Keratinocyte (primary cell): ENCODE results near the gene DNAJB2. TPM values are rescaled to one million over a fixed set of nuclear protein-coding genes. Genes with fewer than 3 reads are reported as not detected.

Experiments used
- DNase-seq: peaks from one replicate; pipeline ENCODE4 v3.0.0-alpha.2; 2011; ENCODE audit warnings: low read depth, missing footprints, low spot score
- FAIRE-seq: peaks from 2 replicates; lab custom pipeline; 2011; peaks lifted over from hg19 to GRCh38; lab: Jason Lieb, UNC
- H2AFZ ChIP-seq: 2 replicates; pipeline ENCODE4 v1.6.0; 2012; ENCODE audit warnings: low read length, control low read depth, inconsistent platforms; ENCODE audit not compliant: control insufficient read depth
- H3K27ac ChIP-seq: 2 replicates; pipeline ENCODE4 v1.5.1; 2011; ENCODE audit warnings: low read length; ENCODE audit not compliant: control insufficient read depth, insufficient read depth
- H3K27me3 ChIP-seq: 3 replicates; pipeline ENCODE4 v1.6.0; 2011; ENCODE audit warnings: low read length; ENCODE audit not compliant: control insufficient read depth, insufficient read depth; ENCODE audit errors: extremely low read depth
- H3K36me3 ChIP-seq, 2 experiments: 2 replicates in 1 of 2; 3 replicates in 1 of 2; pipeline ENCODE4 v1.5.1; 2011; ENCODE audit warnings: low read length in 2 of 2, mild to moderate bottlenecking in 1 of 2; ENCODE audit not compliant: control insufficient read depth in 2 of 2, insufficient read depth in 2 of 2; ENCODE audit errors: extremely low read depth in 1 of 2
- H3K4me1 ChIP-seq: 3 replicates; pipeline ENCODE4 v1.5.1; 2011; ENCODE audit warnings: low read length; ENCODE audit not compliant: control insufficient read depth, insufficient read depth; ENCODE audit errors: extremely low read depth
- H3K4me2 ChIP-seq: 3 replicates; pipeline ENCODE4 v1.6.0; 2011; ENCODE audit warnings: low read depth, low read length; ENCODE audit not compliant: control insufficient read depth, insufficient read depth; ENCODE audit errors: extremely low read depth
- H3K4me3 ChIP-seq, 3 experiments: fragments of 200-600 bp in 1 of 3; sonication (generic) in 1 of 3; 2 replicates in 2 of 3; 3 replicates in 1 of 3; pipeline ENCODE4 v1.5.1; 2011 to 2016; ENCODE audit warnings: low read length in 3 of 3, mild to moderate bottlenecking in 3 of 3, control low read depth in 2 of 3, inconsistent platforms in 1 of 3, low read depth in 1 of 3, mixed read lengths in 1 of 3, mixed run types in 1 of 3, moderate library complexity in 1 of 3; ENCODE audit not compliant: control insufficient read depth in 2 of 3, insufficient read depth in 2 of 3; ENCODE audit errors: extremely low read depth in 1 of 3
- H3K79me2 ChIP-seq: 2 replicates; pipeline ENCODE4 v1.6.0; 2012; ENCODE audit warnings: low read length; ENCODE audit not compliant: control insufficient read depth, insufficient read depth
- H3K9ac ChIP-seq: 3 replicates; pipeline ENCODE4 v1.6.0; 2011; ENCODE audit warnings: low read length; ENCODE audit not compliant: control insufficient read depth, insufficient read depth; ENCODE audit errors: extremely low read depth
- H3K9me1 ChIP-seq: 3 replicates; pipeline ENCODE4 v1.6.0; 2011; ENCODE audit warnings: low read length; ENCODE audit not compliant: control insufficient read depth, insufficient read depth; ENCODE audit errors: extremely low read depth
- H3K9me3 ChIP-seq: 2 replicates; pipeline ENCODE4 v1.5.1; 2012; ENCODE audit warnings: low read depth, low read length; ENCODE audit not compliant: control insufficient read depth
- H4K20me1 ChIP-seq: 3 replicates; pipeline ENCODE4 v1.6.0; 2011; ENCODE audit warnings: low read length; ENCODE audit not compliant: control insufficient read depth, insufficient read depth; ENCODE audit errors: extremely low read depth
- EZH2 ChIP-seq: IDR thresholded peaks from one replicate; pipeline ENCODE4 v1.6.1; 2012; ENCODE audit warnings: inconsistent platforms, mild to moderate bottlenecking, low read length, moderate library complexity
- dilution Hi-C: fragments of 300-500 bp; cut with MboI; formaldehyde crosslinking; loops from one replicate; pipeline ENCODE4 v1.7.0; 2020; ENCODE audit warnings: low sequenced_read_pairs; ENCODE audit not compliant: extremely low pct_ligation_motif_present
- polyA plus RNA-seq, 5 experiments: library from polyadenylated mRNA; depleted of rRNA in 3 of 5; stranded (reverse) in 3 of 5; stranded (forward) in 1 of 5; unstranded in 1 of 5; fragments of >200 nt; gene quantifications; 1 replicate in 1 of 5; 2 replicates in 3 of 5; 3 replicates in 1 of 5; pipeline versions ENCODE4 v1.2.1 to v1.2.3, GENCODE V29; 2011 to 2012; ENCODE audit warnings: missing spikeins in 2 of 5, low read depth in 1 of 5, low replicate concordance in 1 of 5
- TF ChIP-seq, protein P1 (sequence below), 3 experiments: IDR thresholded peaks in 1 of 3; conservative IDR thresholded peaks in 1 of 3; optimal IDR thresholded peaks in 1 of 3; 2 replicates in 2 of 3; 3 replicates in 1 of 3; pipeline versions ENCODE3 to v1.5.1; 2011; ENCODE audit warnings: low read length in 3 of 3, mild to moderate bottlenecking in 3 of 3, moderate library complexity in 2 of 3, control low read depth in 1 of 3, inconsistent platforms in 1 of 3; ENCODE audit not compliant: insufficient read depth in 2 of 3; ENCODE audit errors: extremely low read depth in 1 of 3

The DNAJB2 gene
- polyA plus RNA-seq, 1 donor (not counting 4 experiments of a cell fraction or from before 2014, with no cell fraction given): 51.7 TPM

DNA sequence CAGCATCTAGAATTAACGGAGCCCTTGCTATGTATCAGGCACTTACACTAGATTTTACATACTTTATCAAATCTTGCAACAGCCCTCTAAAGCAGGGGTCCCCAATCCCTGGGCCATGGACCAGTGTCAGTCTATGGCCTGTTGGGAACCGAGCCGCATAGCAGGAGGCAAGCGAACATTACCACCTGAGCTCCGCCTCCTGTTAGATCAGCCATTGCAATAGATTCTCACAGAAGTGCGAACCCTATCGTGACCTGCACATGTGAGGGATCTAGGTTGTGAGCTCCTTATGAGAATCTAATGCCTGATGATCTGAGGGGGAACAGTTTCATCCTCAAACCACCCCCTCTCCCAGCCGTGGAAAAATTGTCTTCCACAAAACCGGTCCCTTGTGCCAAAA lies 13.4 kb downstream of the DNAJB2 start:
- H4K20me1 ChIP-seq: no peaks in the 10 kb centered on the region
- no peaks in the 10 kb centered on the region for H3K27me3 ChIP-seq
- peaks cover 15% of the 10 kb centered on the region for H3K4me1 ChIP-seq
- DNase-seq: no peak
- H3K4me3 ChIP-seq: no peak overlapping the region
- dilution Hi-C loops: no loop called here
- H3K4me2 ChIP-seq: no peak overlapping the region
- TF ChIP-seq, protein P1, sequence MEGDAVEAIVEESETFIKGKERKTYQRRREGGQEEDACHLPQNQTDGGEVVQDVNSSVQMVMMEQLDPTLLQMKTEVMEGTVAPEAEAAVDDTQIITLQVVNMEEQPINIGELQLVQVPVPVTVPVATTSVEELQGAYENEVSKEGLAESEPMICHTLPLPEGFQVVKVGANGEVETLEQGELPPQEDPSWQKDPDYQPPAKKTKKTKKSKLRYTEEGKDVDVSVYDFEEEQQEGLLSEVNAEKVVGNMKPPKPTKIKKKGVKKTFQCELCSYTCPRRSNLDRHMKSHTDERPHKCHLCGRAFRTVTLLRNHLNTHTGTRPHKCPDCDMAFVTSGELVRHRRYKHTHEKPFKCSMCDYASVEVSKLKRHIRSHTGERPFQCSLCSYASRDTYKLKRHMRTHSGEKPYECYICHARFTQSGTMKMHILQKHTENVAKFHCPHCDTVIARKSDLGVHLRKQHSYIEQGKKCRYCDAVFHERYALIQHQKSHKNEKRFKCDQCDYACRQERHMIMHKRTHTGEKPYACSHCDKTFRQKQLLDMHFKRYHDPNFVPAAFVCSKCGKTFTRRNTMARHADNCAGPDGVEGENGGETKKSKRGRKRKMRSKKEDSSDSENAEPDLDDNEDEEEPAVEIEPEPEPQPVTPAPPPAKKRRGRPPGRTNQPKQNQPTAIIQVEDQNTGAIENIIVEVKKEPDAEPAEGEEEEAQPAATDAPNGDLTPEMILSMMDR (optimal IDR thresholded peaks at IDR 0.05 in 1 of 3, IDR thresholded peaks at IDR 0.05 in 1 of 3, conservative IDR thresholded peaks at IDR 0.05 in 1 of 3; ENCODE audit: extremely low read depth in 1 of 3, insufficient read depth in 2 of 3, low read length in 3 of 3): no peak
- no peak for TF ChIP-seq EZH2
- FAIRE-seq: no peak
- H3K9ac ChIP-seq: no peak overlapping the region
- no peak overlapping the region for H2AFZ ChIP-seq
- no peak overlapping the region for H3K27ac ChIP-seq
- no peaks in the 10 kb centered on the region for H3K9me3 ChIP-seq
- no peaks in the 10 kb centered on the region for H3K9me1 ChIP-seq
- no peaks in the 10 kb centered on the region for H3K36me3 ChIP-seq
- no peaks in the 10 kb centered on the region for H3K79me2 ChIP-seq

DNA sequence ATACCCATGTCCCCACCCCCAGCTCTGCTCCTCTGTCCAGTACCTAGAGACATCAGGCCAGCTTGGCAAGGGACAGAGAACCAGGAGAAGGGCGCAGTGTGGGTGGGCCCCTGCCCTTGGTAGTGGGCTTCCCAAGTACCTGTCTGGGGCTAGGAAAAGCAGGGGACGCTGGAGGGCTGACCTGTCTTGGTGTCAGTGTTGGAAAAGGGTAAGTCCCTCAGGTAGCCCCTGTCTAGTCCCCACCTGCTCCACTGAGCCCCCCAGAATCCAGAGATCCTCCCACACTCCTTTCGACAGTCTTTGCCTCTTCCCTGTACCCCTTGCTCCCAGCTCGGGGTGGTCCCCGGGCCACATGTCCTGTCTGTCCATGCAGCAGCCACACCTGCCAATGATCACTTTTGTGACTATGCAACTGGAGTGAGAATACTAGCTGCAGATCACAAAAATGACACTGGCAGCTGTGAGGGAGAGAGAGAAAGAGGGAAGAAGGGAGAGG lies 14.6 kb downstream of the DNAJB2 start:
- H2AFZ ChIP-seq: no peak overlapping the region

More for the DNA sequence above, 14.6 kb downstream of the DNAJB2 start:
- H3K4me1 ChIP-seq: peaks cover 15% of the 10 kb centered on the region
- no peak overlapping the region for H3K27ac ChIP-seq
- H3K36me3 ChIP-seq: no peaks in the 10 kb centered on the region
- H3K4me3 ChIP-seq: no peak overlapping the region
- no peaks in the 10 kb centered on the region for H3K79me2 ChIP-seq
- FAIRE-seq: no peak
- no peak overlapping the region for H3K9ac ChIP-seq
- DNase-seq: no peak
- no peaks in the 10 kb centered on the region for H3K27me3 ChIP-seq
- H4K20me1 ChIP-seq: no peaks in the 10 kb centered on the region
- no peaks in the 10 kb centered on the region for H3K9me3 ChIP-seq
- H3K9me1 ChIP-seq: no peaks in the 10 kb centered on the region
- no peak for TF ChIP-seq EZH2
- TF ChIP-seq, protein P1 (optimal IDR thresholded peaks at IDR 0.05 in 1 of 3, IDR thresholded peaks at IDR 0.05 in 1 of 3, conservative IDR thresholded peaks at IDR 0.05 in 1 of 3; ENCODE audit: extremely low read depth in 1 of 3, insufficient read depth in 2 of 3, low read length in 3 of 3): no peak
- dilution Hi-C loops: no loop called here
- H3K4me2 ChIP-seq: no peak overlapping the region
